ENCODE results near the gene GKN1.

- TF ChIP-seq CTCF (IDR thresholded peaks at IDR 0.05; ENCODE audit: low read depth, low read length) (no peak), POLR2A (IDR thresholded peaks at IDR 0.05; ENCODE audit: extremely low read depth, insufficient read length) (no peak), MAX (IDR thresholded peaks at IDR 0.05; ENCODE audit: low read depth, low read length) (no peak)
These were observed 19.2 kb downstream of the GKN1 start for GRCh38 chr2:68993660-68994059.
